Measurements from ENCODE around the gene ZBTB21.

DNA sequence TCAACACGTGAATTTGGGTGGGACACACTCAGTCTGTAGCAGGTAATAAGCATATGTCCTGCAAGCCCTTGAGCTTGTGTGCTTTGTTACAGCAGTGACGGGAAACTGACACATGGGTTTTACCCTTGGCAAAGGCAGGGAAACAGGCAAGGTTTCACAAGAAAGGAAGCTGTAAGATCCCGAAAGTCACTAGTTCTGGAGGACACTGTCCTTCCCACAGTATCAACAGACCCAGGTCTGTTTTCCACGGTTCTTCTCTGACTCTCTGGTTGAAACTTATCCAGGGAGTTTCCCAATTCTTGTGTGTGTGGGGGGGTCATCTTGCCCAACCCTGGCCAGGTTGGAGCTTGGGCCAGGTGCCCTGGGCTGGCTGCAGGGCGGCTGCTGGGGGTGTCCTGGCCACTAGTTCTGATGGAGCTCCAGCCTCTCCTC is 29.3 kb upstream of the ZBTB21 start:
- TF ChIP-seq, protein P1, sequence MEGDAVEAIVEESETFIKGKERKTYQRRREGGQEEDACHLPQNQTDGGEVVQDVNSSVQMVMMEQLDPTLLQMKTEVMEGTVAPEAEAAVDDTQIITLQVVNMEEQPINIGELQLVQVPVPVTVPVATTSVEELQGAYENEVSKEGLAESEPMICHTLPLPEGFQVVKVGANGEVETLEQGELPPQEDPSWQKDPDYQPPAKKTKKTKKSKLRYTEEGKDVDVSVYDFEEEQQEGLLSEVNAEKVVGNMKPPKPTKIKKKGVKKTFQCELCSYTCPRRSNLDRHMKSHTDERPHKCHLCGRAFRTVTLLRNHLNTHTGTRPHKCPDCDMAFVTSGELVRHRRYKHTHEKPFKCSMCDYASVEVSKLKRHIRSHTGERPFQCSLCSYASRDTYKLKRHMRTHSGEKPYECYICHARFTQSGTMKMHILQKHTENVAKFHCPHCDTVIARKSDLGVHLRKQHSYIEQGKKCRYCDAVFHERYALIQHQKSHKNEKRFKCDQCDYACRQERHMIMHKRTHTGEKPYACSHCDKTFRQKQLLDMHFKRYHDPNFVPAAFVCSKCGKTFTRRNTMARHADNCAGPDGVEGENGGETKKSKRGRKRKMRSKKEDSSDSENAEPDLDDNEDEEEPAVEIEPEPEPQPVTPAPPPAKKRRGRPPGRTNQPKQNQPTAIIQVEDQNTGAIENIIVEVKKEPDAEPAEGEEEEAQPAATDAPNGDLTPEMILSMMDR (IDR thresholded peaks at IDR 0.05) = no peak
- no peak for TF ChIP-seq POLR2A (IDR thresholded peaks at IDR 0.05)
- peak; percentile 64 to 89 for TF ChIP-seq POLR2AphosphoS5 (IDR thresholded peaks at IDR 0.05)
- TF ChIP-seq EP300 (IDR thresholded peaks at IDR 0.05) = peak; percentile 55 to 96 (median 73)

All from upper lobe of left lung (tissue), 4 donors.